K562 (cell line): Measurements from ENCODE around the gene ANAPC2. TPM values are rescaled to one million over a fixed set of nuclear protein-coding genes. Genes with fewer than 3 reads are reported as not detected.

Experiments used
- DEAF1 ChIP-seq: fragments of 450-650 bp; formaldehyde crosslinking; IDR thresholded peaks from 2 replicates; pipeline ENCODE4 v1.4.0; 2020; ENCODE audit warnings: mild to moderate bottlenecking, moderate library complexity
- ETV5 ChIP-seq: sonication (generic); formaldehyde crosslinking; IDR thresholded peaks from 2 replicates; pipeline ENCODE4 v1.4.0; 2020; ENCODE audit warnings: low read depth, mild to moderate bottlenecking, missing genetic modification reagents
- HBP1 ChIP-seq: fragments of 450-650 bp; formaldehyde crosslinking; IDR thresholded peaks from 2 replicates; pipeline ENCODE4 v1.4.0; 2022; ENCODE audit warnings: missing genetic modification characterization
- KLF16 ChIP-seq: IDR thresholded peaks from 2 replicates; pipeline ENCODE4 v1.6.1; 2016; ENCODE audit warnings: antibody characterized with exemption
- LCOR ChIP-seq: sonication (generic); formaldehyde crosslinking; IDR thresholded peaks from 2 replicates; pipeline ENCODE4 v1.8.0; 2022; ENCODE audit warnings: mild to moderate bottlenecking, missing genetic modification reagents
- POLR2G ChIP-seq: fragments of 200-400 bp; formaldehyde crosslinking; IDR thresholded peaks from 2 replicates; pipeline ENCODE4 v1.6.1; 2017; ENCODE audit warnings: low read depth, mild to moderate bottlenecking, antibody characterized with exemption, low read length, moderate library complexity
- RBBP5 ChIP-seq: fragments of 200-600 bp; sonication (generic); IDR thresholded peaks from 2 replicates; pipeline ENCODE4 v1.6.1; 2012; ENCODE audit warnings: borderline replicate concordance, mild to moderate bottlenecking, low read length, control low read depth, inconsistent platforms; ENCODE audit not compliant: insufficient read depth, poor library complexity, severe bottlenecking
- SMC3 ChIP-seq: conservative IDR thresholded peaks from 2 replicates; pipeline ENCODE4 v1.6.1; 2011; ENCODE audit warnings: low read depth, low read length, improper control_type of control experiment; ENCODE audit not compliant: insufficient read depth
- SREBF2 ChIP-seq: sonication (generic); formaldehyde crosslinking; IDR thresholded peaks from 2 replicates; pipeline ENCODE4 v1.4.0; 2020; ENCODE audit warnings: mild to moderate bottlenecking, missing genetic modification reagents
- XRCC3 ChIP-seq: fragments of 450-650 bp; IDR thresholded peaks from 2 replicates; pipeline ENCODE4 v1.6.1; 2017; ENCODE audit warnings: mild to moderate bottlenecking, moderate library complexity
- ZNF318 ChIP-seq, 2 experiments: fragments of 450-650 bp; IDR thresholded peaks; 2 replicates each; pipeline ENCODE4 v1.6.1; 2016; ENCODE audit warnings: mild to moderate bottlenecking in 2 of 2, borderline replicate concordance in 1 of 2, low read depth in 1 of 2, moderate library complexity in 1 of 2
- ZNF324 ChIP-seq: fragments of 250-450 bp; sonication (Bioruptor Pico); IDR thresholded peaks from 2 replicates; pipeline ENCODE4 v1.4.0; 2020; ENCODE audit warnings: mild to moderate bottlenecking
- ZNF431 ChIP-seq: sonication (generic); formaldehyde crosslinking; IDR thresholded peaks from 2 replicates; pipeline ENCODE4 v1.8.0; 2022; ENCODE audit warnings: mild to moderate bottlenecking, missing genetic modification reagents
- ZNF695 ChIP-seq: fragments of 450-650 bp; formaldehyde crosslinking; IDR thresholded peaks from 2 replicates; pipeline ENCODE4 v1.4.0; 2020; ENCODE audit warnings: mild to moderate bottlenecking, moderate library complexity
- ZNF717 ChIP-seq: fragments of 250-450 bp; sonication (Bioruptor Pico); IDR thresholded peaks from 2 replicates; pipeline ENCODE4 v1.5.0; 2021
- ZNF79 ChIP-seq: fragments of 250-450 bp; sonication (Bioruptor Pico); IDR thresholded peaks from 2 replicates; pipeline ENCODE4 v1.4.0; 2020; ENCODE audit warnings: low read depth, mild to moderate bottlenecking, moderate library complexity
- polyA plus RNA-seq, 8 experiments: library from polyadenylated mRNA; depleted of rRNA in 4 of 8; stranded (reverse) in 5 of 8; unstranded in 3 of 8; fragments of >200 nt; fragmentation: Nextera tagmentation in 2 of 8; fragmentation: Illumina TruSeq in 1 of 8; extraction: Ambion mirVana in 2 of 8; extraction: Trizol in 1 of 8; gene quantifications; 2 replicates each; pipeline versions ENCODE4 v1.2.1 to v1.2.3, GENCODE V29; 2011 to 2014; ENCODE audit warnings: inconsistent platforms in 1 of 8, missing spikeins in 1 of 8
- total RNA-seq, 7 experiments: library from RNA; depleted of rRNA in 6 of 7; stranded (reverse); fragments of >200 nt in 6 of 7; fragmentation: Illumina TruSeq in 2 of 7; extraction: Trizol in 2 of 7; gene quantifications; 2 replicates each; pipeline versions ENCODE4 v1.2.1 to v1.2.3, GENCODE V29; 2011 to 2021; ENCODE audit warnings: low replicate concordance in 1 of 7

ANAPC2 gene
- total and polyA plus RNA-seq, 9 of the 15 experiments (the other 6 are each of a cell fraction or from before 2014, with no cell fraction given) = 0.11 to 56.5 (median 17.1) TPM; not detected in 1

GRCh38 chr9:137128158-137128861, 60.0 kb downstream of the ANAPC2 start (continued):
- TF ChIP-seq HBP1 (CRISPR knock-in tag) = 0 out of 2 replicates have a peak, but pooled peaks have one; percentile 14
- TF ChIP-seq ZNF431 (CRISPR knock-in tag) = peak; percentile 20; the same call in 1 of the 2 replicates
- no peak for TF ChIP-seq ZNF79 (CRISPR knock-in tag)
- 0 out of 2 replicates have a peak, but pooled peaks have one; percentile 36 for TF ChIP-seq LCOR (CRISPR knock-in tag)
- 0 out of 2 replicates have a peak, but pooled peaks have one; percentile 17 for TF ChIP-seq POLR2G
- 0 out of 2 replicates have a peak, but pooled peaks have one; percentile 5 for TF ChIP-seq ETV5 (CRISPR knock-in tag)
- TF ChIP-seq KLF16 = no peak
- TF ChIP-seq SREBF2 = 0 out of 2 replicates have a peak, but pooled peaks have one; percentile 42
- no peak for TF ChIP-seq ZNF717 (CRISPR knock-in tag)
- 0 out of 2 replicates have a peak, but pooled peaks have one; percentile 22 for TF ChIP-seq ZNF324 (CRISPR knock-in tag)
- 0 out of 2 replicates have a peak, but pooled peaks have one; percentile 31 for TF ChIP-seq ZNF695 (CRISPR knock-in tag)
- TF ChIP-seq SMC3 = no peak
- TF ChIP-seq RBBP5 = peak; percentile 10
- no peak for TF ChIP-seq DEAF1
- TF ChIP-seq XRCC3 = no peak
- TF ChIP-seq ZNF318 (IDR thresholded peaks at IDR 0.05; ENCODE audit: borderline replicate concordance in 1 of 2, low read depth in 1 of 2) = no peak
